DND-41 (cell line): ENCODE results near the gene SH2D6.

Experiments used
- CTCF ChIP-seq: IDR thresholded peaks from 2 replicates; pipeline ENCODE4 v1.5.1; 2012; ENCODE audit warnings: borderline replicate concordance, low read length, moderate library complexity, mild to moderate bottlenecking; ENCODE audit not compliant: poor library complexity, severe bottlenecking; ENCODE audit errors: extremely low read depth
- EZH2 ChIP-seq: IDR thresholded peaks from 3 replicates; pipeline ENCODE4 v1.6.1; 2012; ENCODE audit warnings: borderline replicate concordance, low read depth, mild to moderate bottlenecking, moderate library complexity, low read length, inconsistent platforms; ENCODE audit not compliant: severe bottlenecking

- TF ChIP-seq CTCF, result no peak
- TF ChIP-seq EZH2, result no peak
Measured at GRCh38 chr2:85435981-85436835, 17.7 kb downstream of the SH2D6 start.
